Cerebellar cortex (tissue), 1 donor: ENCODE measurements around the gene SERPINE1.
"Not testable (repeated sequence)": the region's sequence is repeated elsewhere in the genome, so short reads cannot be mapped to it uniquely, and the experiment has no call there.

Experiments used
- DNase-seq: peaks from one replicate; pipeline ENCODE4 v3.0.0-alpha.2; 2015; ENCODE audit warnings: low spot score

SERPINE1 gene

DNA sequence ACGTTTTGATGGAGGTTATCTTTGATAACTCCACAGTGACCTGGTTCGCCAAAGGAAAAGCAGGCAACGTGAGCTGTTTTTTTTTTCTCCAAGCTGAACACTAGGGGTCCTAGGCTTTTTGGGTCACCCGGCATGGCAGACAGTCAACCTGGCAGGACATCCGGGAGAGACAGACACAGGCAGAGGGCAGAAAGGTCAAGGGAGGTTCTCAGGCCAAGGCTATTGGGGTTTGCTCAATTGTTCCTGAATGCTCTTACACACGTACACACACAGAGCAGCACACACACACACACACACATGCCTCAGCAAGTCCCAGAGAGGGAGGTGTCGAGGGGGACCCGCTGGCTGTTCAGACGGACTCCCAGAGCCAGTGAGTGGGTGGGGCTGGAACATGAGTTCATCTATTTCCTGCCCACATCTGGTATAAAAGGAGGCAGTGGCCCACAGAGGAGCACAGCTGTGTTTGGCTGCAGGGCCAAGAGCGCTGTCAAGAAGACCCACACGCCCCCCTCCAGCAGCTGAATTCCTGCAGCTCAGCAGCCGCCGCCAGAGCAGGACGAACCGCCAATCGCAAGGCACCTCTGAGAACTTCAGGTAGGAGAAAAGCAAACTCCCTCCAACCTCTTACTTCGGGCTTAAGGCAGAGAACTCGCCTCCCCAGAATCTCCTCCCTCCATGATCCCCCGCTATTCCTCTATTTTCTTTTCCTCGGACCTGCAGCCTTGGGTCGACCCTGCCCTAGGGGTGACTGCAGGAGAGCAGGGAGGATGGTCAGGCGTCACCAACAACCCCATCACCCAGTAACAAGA, at the start of gene SERPINE1:
Gene SERPINE1 (plus strand): TSS at position 454 of the 809 bp plus-strand sequence. CDS start 1,290 bp downstream, outside the sequence.
- peak; percentile 85 for DNase-seq

DNA sequence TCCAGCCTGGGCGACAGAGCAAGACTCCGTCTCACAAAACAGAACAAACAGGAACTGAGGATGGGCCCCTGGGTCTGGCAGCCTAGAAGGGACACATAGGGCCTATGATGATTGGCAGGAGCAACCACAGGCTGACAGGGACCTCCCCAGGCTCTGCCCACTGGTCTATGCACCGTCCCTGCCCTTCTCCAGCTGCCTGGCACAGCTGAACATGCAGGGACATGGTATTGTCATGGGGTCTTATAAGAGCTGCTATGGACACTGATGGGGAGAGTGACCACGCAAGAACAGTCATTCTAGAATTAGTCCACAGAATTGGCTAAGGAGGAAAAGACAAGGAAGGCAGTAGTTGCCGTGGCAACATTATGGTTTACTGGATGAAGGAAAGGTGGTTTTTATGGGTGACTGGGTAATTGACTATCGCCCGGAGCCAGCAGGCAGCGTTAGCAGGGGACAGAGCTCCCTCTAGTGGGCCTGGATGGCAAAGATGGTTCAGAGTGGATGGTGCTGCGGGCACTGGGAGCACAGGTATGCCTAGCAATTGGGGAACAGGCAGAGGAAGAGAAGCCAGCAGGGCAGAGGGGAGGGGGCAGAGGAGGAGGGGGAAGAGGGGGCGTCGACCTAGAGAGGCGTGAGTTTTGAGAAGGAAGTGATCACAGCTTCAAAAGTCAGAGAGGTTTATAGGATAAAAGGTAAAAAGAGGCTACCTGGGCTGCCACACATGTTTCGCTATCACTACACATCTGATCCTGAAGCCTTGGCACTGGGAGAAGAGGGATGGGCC, 49.4 kb upstream of the SERPINE1 start:
- peak; percentile 80 for DNase-seq

DNA sequence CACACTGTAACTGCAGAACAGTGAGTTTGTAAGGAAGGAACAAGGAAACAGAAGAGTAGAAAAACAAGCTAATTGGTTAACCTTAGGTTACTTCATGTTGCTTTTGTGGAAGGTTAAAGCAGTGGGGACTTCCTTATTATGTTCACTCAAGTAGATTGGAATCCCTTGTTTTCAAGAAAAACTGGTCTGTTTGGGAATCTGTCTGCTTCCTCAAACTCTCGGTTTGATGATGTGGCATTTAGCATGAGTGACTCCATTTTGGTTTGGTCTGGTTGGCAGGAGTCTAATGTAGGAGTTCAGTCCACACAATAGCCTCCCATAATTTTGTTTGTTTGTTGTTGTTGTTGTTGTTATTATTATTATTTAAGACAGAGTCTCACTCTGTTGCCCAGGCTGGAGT, 45.5 kb upstream of the SERPINE1 start:
- no peak for DNase-seq

DNA sequence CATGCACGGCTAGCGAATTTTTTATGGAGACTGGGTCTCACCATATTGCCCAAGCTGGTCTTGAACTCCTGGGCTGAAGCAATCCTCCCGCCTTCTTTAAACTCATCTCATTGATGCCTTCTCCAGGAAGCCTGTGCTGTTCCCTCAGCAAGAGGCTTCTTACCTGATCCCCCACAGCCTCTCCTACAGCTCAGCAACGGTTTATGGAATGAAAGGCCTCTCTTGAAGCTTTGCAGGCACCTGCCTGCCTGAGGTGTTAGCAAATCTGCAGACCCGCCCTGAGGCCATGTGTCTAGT, 42.1 kb upstream of the SERPINE1 start:
- DNase-seq, result no peak

DNA sequence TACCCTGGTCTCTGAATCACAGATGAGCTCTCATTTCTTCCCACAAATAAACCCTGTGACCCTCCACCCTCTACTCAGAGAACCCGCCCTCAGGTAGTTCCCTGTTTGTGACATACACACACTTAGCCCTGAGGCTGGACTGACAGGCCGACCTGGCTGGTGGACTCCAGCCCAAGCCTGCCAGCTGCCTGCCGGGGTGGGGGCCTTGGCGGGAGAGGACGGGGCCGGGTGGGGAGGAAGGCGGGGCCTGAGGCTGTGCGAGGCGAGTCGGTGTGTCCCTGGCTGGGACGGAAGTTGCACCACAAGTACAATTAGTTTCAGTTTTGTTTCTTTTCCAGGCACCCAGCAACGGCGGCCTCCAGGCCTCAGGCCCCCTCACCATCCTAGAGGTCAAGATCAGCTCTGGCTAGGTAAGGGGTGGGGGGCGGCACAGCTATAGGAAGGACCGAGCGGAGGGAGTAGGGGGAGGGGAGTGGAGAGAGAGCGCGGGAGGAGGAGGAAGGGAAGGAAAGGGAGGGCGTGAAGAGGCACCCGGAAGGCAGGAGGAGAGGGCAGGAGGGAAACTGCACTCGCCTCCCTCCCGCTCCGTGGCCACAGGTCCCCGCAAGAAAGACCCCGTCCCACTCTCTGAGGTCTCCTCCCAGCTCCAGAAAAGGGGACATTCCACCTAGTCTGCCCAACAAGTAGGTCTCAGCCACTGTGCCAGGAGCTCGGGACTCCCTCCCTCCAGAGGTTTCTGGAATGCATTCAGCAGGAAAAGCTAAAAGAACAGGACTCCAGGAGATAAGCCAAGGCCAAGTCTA, 41.5 kb upstream of the SERPINE1 start, which contains the start of gene TRIM56:
Gene TRIM56 (plus strand): TSS at position 320 of the 803 bp plus-strand sequence. CDS start 1,832 bp downstream, outside the sequence.
- peak; percentile 38 for DNase-seq

DNA sequence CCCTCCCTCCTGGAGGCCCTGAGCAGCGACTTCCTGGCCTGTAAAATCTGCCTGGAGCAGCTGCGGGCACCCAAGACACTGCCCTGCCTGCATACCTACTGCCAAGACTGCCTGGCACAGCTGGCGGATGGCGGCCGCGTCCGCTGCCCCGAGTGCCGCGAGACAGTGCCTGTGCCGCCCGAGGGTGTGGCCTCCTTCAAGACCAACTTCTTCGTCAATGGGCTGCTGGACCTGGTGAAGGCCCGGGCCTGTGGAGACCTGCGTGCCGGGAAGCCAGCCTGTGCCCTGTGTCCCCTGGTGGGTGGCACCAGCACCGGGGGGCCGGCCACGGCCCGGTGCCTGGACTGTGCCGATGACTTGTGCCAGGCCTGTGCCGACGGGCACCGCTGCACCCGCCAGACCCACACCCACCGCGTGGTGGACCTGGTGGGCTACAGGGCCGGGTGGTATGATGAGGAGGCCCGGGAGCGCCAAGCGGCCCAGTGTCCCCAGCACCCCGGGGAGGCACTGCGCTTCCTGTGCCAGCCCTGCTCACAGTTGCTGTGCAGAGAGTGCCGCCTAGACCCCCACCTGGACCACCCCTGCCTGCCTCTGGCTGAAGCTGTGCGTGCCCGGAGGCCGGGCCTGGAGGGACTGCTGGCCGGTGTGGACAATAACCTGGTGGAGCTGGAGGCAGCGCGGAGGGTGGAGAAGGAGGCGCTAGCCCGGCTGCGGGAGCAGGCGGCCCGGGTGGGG, 39.4 kb upstream of the SERPINE1 start:
- DNase-seq, result no peak

DNA sequence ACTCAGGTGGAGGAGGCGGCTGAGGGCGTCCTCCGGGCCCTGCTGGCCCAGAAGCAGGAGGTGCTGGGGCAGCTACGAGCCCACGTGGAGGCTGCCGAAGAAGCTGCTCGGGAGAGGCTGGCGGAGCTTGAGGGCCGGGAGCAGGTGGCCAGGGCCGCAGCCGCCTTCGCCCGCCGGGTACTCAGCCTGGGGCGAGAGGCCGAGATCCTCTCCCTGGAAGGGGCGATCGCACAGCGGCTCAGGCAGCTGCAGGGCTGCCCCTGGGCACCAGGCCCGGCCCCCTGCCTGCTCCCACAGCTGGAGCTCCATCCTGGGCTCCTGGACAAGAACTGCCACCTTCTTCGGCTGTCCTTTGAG, 38.9 kb upstream of the SERPINE1 start:
- no peak for DNase-seq

DNA sequence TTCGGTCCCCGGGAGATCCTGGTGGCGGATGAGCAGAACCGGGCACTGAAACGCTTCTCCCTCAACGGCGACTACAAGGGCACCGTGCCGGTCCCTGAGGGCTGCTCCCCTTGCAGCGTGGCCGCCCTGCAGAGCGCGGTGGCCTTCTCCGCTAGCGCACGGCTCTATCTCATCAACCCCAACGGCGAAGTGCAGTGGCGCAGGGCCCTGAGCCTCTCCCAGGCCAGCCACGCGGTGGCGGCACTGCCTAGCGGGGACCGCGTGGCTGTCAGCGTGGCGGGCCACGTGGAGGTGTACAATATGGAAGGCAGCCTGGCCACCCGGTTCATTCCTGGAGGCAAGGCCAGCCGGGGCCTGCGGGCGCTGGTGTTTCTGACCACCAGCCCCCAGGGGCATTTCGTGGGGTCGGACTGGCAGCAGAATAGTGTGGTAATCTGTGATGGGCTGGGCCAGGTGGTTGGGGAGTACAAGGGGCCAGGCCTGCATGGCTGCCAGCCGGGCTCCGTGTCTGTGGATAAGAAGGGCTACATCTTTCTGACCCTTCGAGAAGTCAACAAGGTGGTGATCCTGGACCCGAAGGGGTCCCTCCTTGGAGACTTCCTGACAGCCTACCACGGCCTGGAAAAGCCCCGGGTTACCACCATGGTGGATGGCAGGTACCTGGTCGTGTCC, 37.9 kb upstream of the SERPINE1 start:
- DNase-seq, result no peak

DNA sequence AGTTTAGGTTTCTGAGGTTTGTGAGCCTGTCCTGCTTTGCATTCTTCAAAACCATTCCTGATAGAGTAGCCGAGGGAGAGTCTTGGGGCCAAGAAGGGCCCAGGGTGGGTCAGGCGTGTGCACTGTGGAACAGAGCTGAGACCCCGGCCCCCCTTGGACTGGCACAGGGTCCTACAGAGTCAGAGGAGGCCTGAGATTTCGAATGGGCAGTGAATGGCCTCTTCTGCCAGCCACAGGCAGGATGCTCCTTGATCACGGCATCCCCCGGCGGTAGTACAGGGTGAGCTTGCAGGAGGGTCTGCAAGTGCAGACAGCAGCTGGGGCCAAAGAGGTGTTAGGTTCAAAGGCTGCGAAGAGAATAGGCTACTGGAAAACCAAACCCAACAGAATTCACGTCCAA, 37.0 kb upstream of the SERPINE1 start:
- DNase-seq, result no peak

DNA sequence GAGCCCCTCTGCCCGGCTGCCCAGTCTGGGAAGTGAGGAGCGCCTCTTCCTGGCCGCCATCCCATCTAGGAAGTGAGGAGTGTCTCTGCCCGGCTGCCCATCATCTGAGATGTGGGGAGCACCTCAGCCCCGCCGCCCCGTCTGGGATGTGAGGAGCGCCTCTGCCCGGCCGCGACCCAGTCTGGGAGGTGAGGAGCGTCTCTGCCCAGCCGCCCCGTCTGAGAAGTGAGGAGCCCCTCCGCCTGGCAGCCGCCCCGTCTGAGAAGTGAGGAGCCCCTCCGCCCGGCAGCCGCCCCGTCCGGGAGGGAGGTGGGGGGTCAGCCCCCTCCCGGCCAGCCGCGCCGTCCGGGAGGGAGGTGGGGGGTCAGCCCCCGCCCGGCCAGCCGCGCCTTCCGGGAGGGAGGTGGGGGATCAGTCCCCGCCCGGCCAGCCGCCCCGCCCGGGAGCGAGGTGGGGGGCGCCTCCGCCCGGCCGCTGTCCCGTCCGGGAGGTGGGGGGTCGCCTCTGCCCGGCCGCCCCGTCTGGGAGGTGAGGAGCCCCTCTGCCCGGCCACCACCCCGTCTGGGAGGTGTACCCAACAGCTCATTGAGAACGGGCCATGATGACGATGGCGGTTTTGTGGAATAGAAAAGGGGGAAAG, 34.5 kb upstream of the SERPINE1 start:
- DNase-seq, result not testable (repeated sequence)

DNA sequence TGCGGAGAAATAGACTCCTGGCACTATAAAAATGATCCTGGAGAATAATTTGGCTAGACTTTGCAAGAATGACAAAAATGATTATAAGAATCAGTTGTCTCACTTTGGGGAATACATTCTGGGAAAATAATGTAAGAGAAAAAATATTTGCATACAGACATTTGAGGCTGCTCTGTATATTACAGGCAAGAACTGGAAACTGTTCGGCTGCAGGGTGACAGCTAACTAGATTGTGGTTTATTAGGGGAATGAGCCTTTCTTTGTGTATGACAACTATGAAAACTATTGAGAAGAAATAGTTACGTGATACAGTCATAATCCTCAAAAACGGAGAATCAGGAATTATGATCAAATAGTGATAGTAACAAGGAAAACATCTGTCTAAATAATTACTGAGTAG, 33.0 kb upstream of the SERPINE1 start:
- DNase-seq, result no peak

DNA sequence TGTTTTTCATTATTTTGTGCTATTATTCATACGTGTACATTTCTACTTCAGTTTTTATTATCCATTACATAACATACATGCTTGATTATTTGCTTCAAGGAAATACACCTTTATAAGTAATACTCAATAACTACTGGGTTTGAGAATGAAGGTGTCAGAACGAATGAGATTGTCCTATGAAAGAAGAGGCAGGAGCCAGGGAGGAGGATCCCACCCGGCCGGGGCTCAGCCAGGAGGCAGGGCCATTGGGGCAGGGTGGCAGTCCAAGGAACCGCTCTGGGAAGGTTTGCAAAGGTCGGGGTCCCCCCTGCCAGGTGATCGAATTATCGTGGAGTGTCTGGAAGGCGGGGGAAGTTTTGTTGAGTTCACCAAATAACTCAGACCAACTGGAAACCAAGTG, 32.5 kb upstream of the SERPINE1 start:
- DNase-seq, result no peak

DNA sequence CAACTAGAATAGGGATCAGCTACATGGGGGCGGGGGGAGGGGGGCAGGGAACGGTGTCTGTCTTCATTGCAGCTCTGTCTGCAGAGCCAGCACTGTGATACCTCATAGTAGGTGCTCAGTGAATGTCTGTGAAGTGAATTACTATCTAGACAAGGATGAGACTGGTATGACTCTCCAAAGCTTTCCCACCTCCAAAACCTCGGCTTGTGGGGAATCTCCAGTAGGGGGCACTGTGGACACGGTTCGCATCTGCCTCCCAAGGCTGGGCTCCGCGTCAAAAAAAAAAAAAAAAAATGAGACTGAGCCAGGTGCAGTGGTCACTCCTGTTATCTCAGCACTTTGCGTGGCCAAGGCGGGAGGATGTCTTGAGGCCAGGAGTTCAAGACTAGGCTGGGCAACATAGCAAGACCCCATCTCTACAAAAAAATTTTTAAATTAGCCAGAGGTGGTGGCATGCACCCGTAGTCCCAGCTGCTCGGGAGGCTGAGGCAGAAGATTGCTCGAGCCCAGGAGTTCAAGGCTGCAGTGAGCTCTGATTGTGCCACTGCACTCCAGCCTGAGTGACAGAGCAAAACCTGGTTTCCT, 32.0 kb upstream of the SERPINE1 start:
- peak; percentile 51 for DNase-seq

DNA sequence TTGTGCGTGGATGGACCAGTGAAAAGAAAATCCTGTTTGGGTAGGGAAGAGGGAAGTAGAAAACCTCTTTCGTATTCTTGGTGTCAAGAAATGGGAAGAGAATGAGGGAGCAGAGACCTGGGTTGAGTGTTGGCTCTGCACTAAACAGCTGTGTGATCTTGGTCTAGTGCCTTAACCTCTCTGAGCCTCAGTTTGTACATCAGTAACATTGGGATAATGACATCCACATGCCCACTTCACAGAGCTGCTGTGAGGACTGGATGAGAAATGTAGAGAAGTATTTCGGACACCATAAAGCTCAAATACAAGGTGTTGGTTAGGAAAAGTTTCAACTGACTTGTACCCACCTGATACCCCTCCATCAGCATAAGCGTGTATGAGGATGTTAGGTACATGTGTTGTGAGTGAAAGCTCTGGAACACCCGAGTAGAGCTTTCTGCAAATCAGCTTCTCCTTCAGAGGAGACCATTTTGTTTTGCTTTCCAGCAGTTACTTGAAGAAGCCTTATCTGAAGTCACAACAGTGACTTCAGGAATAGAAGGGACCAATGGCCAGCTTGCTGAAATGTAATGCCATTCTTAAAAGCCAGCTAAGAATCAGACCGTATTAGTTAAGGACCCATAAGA, 30.5 kb upstream of the SERPINE1 start:
- DNase-seq, result no peak

DNA sequence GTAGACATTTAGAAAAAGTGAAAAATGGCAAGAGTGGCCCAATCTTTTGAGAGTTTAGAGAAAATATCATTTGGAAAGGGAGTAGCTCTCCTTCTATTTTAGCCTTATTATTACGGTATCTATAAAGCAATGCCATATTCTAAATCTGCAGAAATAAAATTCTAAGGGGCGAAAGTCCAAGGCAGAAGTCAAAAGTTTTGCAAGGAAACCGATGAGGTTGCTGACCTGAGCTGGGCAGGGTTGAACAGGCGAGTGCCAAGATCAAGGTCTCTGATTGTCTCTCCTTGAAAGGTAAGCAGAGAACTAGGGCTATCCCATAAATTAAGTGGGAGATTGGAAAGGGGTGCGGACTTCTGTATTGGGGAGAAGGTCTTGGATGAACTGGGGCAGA, 30.0 kb upstream of the SERPINE1 start:
- DNase-seq, result no peak

DNA sequence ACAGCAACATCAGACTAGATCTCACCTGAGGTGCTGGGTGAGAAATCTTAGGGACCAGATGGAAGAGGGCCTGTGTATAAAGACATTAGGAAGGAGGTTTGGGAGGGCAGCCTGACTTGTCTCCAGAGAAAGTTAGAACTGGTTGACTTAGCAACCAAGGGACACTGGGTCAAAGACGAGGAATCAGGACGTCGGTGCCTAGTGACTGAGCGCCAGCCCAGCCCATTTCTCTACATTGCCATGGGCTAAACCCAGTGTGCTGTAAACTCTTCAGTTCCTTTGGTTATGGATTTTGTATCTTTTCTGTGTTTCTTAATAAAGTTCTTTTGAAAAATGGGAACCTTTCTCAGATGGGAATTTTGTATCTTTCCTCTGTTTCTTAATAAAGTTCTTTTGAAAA, 29.3 kb upstream of the SERPINE1 start:
- DNase-seq, result no peak

DNA sequence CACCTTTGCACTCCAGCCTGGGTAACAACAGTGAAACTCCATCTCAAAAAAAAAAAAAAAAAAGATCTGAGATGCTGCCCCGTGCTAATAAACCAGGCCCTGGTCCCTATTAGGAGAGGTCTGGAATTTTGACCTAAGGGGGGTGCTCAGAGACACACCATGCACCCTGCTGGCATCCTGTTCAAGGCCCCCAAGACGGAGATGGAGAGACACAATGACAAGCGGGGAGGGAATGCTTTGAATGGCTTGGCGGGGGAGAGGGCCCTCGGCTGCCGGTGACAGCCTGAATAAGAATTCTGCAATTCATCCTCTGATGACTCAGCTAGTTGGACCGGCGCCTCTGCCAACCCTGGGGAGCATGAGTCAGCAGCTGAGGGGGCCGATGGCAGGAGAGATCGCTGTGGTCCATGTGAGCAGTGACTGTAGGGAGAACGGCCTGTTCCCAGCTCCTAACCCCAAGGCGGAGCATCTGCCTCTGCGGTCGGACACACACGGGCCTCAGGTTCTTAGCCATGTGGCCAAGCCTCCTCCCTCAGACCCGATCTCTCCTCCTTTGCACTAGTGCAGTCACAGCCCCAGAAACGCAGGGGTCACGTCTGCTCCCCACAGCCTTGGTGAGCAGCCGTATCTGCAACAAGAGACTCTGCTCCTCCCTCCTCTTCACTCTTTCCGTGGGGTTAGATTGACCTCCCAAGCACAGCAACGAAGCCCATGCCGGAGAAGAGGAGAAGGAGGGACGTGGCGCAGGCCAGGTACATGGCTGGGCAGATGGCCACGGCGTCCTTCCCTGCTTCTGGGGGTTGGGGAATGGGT, 26.7 kb upstream of the SERPINE1 start:
- DNase-seq, result peak; percentile 83

DNA sequence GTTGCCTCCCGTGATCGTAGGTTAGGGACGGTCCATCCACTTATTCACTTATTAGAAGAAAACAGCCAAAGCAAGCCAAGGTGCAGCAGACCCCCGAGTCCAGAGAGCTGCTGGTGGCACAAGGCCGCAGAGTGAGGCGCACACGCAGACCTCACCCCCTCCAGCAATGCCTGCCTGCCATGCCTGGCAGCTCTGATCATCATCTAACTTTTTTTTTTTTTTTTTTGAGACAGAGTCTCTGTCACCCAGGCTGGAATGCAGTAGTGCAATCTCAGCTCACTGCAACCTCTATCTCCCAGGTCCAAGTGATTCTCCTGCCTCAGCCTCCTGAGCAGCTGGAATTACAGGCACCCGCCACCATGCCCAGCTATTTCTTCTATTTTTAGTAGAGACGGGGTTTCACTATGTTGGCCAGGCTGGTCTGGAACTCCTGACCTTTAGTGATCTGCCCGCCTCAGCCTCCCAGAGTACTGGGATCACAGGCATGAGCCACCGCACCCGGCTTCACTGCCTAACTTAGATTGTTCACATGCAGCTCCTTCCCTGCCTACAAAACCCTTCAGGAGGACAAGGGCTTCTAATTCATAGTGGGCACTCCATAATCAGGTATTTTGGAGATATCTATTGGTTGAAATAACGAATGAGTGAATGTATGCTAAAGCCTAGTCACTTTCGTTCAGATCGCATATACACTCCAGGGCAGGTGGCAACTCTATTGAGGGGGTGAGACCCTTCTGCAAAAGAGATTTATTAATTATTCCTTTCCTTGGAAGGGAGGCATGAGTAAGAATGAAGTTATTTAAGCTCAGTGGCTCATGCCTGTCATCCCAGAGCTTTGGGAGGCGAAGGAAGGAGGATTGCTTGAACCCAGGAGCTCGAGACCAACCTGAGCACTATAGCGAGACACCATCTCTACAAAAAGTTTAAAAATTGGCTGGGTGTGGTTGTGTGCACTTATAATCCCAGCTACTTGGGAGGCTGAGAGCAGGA, 25.8 kb upstream of the SERPINE1 start:
- DNase-seq, result no peak
